ENCODE results near the gene IRX1.

Gene IRX1

GRCh38 chr5:3595006-3595961 lies at the start of gene IRX1:
TSS of gene IRX1 (plus strand) at chr5:3595832. CDS start at chr5:3596106, 274 bp downstream.
- no peak for DNase-seq

DNA sequence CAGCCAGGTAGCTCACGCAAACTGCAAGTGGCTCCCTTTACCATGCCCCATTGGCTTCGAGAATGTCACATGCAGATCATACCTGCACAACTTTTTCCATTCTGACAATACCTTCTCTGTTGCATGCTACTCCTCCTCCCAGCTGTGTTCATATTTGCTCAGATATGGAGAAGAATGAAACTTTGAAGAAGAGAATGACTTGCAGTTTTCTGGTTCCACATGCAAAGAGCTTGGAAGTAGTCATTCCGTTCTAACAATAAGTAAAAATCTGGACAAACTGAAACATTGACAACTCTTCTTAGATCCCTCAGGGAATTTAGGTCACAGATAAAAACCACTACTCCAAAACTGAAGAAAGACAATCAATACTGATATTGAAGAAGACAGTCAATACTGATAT lies 49.6 kb upstream of the IRX1 start:
- no peak for DNase-seq

DNA sequence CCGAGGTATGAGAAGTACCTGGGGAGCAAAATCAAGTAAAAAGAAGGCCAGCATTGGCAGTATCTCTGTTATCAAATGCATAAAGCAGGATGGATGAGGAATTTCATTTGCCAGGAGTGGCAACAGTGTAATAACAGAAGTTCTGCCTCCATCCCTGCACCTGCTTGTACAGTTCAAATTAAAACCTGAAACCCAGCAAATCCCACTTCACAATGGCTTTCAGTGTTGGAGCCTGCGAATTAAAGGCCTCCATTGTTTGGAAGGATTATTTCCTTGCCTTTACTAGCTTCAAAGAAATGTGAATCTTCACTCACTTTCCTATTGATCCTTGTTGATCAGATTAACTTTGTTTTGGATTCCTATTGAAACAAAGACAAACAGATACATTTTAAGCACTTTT lies 31.5 kb upstream of the IRX1 start:
- no peak for DNase-seq

DNA sequence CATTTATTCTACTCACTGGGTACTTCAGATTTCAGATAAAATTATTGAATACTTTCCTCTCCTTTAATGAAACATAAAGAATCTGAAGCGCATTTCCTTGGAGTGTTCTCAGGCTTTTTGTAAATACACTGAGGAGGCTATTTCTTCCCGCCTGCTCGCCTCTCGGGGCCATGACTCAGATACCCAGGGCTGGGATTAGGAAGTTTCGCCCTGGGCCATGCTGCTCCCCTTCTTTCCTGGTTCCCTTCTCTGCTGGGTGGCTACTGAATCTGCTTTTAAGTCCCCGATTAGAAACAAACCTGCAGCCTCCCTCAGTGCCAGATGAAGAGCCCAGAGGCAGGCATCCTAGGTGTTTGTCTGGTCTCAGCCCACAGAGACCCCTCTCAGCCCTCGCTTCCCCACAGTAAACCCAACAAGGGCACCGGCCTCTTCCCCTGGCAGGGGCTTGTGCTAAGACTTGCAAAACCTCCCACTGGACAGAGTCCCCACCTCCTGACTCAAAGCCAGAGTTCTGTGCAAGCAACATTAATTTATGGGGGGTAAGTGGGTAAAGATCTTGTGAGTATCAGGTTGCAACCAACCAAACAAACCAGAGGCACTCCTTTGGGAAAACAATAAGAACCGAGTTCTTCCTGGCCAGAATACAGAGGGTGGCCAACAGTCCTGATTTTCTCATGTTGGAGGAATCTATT lies 30.7 kb upstream of the IRX1 start:
- DNase-seq, result no peak

- no peak for DNase-seq
Observed at GRCh38 chr5:3584724-3585531, 10.7 kb upstream of the IRX1 start.

DNA sequence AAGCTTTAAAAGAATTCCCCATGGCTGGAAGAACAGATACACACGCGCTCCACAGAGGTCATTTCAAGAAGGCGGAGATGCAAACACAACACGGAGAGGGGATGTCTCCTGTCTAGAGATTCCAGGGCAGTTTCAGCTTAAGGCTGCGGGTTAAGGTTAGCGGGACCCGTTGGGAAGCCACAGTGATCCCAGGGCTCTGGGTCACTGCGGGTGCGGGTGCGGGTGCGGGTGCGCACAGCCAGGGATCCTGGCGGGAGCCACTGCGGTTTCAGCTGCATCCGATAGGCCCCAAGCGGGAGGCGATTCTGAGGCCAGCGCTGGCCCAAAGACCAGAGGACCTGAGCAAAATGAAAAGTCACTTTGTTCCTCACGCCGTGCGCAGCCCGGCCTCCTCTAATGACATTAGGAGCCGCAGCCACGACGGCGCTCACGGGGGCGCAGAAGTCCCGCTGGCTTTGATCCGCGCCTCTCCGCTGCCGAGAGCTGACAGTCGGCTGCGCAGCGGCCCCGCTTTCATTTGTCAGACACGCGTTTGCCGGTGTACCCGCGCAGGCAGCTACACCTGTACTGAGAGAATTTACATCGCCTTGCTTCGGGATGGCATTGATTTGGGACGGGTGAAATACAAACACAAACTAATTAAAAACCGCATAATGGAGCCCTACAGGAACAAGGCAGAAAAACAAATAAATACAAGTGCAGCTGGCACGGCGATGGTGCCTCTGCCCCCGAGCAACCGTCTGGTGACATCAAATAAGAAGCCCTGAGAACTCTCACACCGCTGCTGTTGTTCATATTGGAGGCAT lies 5.3 kb upstream of the IRX1 start:
- no peak for DNase-seq

DNA sequence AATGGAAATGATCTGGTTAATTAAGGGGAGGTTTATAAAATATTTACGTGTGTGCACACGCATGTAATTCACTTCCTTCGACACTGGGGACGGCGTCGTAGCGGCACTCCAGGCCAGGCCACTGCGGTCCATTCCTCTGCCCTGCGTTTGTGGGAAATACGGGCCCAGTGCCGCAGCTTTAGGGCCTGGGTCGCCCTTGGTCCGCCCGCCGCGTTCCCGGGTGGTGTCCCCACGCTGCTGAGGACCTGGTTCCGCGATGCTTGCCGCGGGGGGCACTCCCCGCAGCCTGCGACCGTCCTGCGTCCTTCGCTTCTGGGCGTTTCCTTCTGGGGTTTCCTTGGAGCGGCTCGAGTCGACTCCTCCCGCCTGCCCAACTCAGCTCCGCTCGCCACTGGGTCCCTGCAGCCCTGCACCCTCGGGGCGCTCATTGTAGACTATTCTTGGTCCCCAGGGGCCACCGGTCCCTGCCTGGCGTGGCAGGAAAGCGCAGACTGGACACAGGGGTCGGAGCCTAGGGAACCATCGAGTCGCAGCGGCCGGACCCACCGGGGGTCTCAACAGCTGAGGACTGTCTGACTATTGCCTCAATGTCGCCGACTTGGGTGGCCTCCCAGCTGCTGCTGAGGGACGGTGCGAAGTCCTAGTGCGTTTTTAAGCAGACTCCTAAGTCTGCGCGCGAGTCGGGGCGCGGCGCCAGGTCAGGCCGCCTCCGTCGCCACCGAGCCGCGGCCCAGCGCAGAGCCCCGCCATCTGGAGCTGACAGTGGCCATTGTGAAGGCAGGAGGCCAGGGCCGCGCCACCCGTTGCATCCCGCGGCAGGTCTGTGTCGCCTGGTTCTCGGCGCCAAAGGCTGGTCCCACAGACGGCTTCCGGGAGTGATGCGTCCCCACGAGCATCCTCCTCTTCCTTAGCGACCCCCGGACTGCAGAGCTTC lies 4.4 kb upstream of the IRX1 start:
- DNase-seq, result no peak

- DNase-seq, result no peak
Observed at GRCh38 chr5:3592298-3592697, 3.3 kb upstream of the IRX1 start.

DNA sequence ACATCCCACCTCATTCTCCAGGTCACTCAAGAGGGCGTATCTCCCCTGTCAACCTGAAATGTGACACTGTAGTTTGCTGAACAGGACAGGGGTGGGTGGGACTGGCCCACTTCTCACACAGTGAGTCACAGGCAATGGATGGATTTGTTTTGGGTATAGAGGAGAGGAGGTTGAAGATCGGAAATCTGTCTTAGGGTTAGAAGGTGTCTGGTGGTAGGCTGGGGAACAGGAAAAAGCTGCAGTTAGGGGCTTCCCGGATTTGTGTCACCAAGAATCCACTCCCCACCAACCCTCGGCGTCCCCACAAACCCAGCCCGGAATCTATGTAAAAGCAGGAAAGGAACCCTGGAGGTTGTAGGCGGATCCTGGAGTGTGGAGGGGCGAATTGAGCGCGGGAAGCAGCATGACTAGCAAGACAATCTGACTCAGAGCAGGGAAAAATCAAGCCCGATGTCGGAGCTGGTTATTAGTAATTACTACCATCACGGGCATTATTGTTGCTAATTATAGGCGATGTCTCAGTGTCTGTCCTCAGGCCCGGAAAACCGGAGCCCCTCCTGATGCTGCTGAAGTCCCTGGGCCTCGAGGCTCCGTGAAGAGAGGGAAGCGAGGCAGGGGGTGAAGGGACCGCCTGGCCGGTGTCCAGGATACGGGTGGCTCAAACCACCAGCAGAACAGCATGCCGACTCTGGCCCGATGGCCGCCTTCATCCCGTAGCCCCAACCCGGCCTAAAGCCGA lies 1.7 kb upstream of the IRX1 start:
- no peak for DNase-seq

GRCh38 chr5:3594510-3595005 lies 1.1 kb upstream of the IRX1 start:
- DNase-seq, result no peak

GRCh38 chr5:3596261-3596825 lies 711 bp downstream of the IRX1 start:
- no peak for DNase-seq

- no peak for DNase-seq
Observed at GRCh38 chr5:3596857-3597166, 1.2 kb downstream of the IRX1 start.

DNA sequence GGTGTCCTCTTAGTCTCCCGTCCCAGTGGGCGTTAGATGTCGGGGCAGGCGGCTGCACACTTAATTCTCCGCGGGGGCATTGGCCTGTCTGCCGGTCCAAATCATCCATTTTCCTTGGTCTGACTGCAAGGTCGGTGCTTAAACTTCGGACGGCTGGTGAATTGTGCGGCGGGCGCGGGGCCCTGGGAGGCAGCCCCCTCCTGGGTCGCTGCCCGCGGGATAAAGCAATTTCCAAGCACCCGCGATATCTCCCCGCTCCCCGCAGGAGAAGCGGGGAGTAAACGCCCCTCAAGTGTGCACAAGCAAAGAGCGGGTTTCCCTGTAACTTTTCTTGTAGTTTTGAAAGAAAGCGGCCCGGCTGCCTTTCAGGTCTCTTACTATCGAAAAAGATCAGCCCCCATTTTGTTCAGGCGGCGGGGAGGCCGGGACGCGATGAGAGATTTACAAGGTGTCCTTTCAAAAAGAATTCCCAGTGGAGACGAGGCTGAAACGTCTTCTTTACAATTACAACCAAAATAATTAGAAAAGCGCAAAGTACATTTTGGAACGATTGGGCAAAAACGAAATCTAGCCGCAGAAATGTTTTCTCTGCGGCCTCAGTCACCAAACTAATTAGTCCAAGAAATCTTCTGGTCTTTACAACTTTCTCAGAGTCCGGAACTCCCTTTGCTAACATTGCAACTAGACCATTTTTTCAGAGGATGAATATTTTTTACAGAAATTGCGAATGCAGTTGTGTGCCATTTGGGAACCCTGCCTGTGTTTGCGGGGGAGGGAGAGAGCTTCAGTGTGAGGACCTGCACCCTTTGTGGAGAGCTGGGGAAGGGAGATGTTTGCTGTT lies 1.8 kb downstream of the IRX1 start:
- no peak for DNase-seq

- DNase-seq, result no peak
Observed at GRCh38 chr5:3598207-3598606, 2.6 kb downstream of the IRX1 start.

DNA sequence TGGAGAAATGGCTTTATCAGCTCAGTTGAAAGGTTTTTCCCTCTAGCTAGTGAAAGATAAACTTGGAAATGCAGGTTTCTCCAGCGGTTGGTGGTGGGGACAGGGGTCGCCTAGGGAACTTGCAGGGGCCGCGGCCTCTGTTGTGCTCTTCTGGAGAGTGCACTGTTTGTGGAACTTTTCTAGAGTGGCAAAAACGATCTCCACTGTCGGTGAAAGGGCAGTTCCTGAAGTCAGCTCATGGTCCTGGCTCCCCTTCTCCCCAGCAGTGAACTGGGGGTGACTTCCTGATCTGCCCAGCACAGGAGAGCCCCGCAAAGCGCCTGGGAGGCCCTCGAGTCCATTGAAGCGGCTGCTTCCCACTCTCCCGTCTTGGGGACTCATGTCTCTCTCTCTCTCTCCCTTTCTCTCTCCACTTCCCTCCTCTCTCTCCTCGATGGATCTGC lies 3.2 kb downstream of the IRX1 start:
- DNase-seq, result no peak

- DNase-seq, result no peak
Observed at GRCh38 chr5:3599226-3600105, 3.8 kb downstream of the IRX1 start.

GRCh38 chr5:3600106-3601060 lies 4.8 kb downstream of the IRX1 start:
- no peak for DNase-seq

Data from MV-4-11 (cell line).